Glutamatergic neuron (in vitro differentiated cells): Measurements from ENCODE around the gene MRPL11. TPM values are rescaled to one million over a fixed set of nuclear protein-coding genes. Genes with fewer than 3 reads are reported as not detected.

Experiments used
- DNase-seq: peaks from one replicate; pipeline ENCODE4 v3.0.0; 2022
- H3K27ac Mint-ChIP-seq: one replicate; pipeline ENCODE4 v1.8.0; 2020; ENCODE audit warnings: mild to moderate bottlenecking, mixed read lengths, inconsistent platforms; ENCODE audit not compliant: unreplicated experiment
- H3K27me3 Mint-ChIP-seq: one replicate; pipeline ENCODE4 v1.8.0; 2020; ENCODE audit warnings: mild to moderate bottlenecking, moderate library complexity, mixed read lengths, inconsistent platforms; ENCODE audit not compliant: unreplicated experiment
- H3K36me3 Mint-ChIP-seq: one replicate; pipeline ENCODE4 v1.8.0; 2020; ENCODE audit warnings: mild to moderate bottlenecking, mixed read lengths, inconsistent platforms; ENCODE audit not compliant: unreplicated experiment
- H3K4me1 Mint-ChIP-seq: one replicate; pipeline ENCODE4 v1.8.0; 2020; ENCODE audit warnings: mild to moderate bottlenecking, low read depth, mixed read lengths, inconsistent platforms; ENCODE audit not compliant: unreplicated experiment
- H3K4me3 Mint-ChIP-seq: one replicate; pipeline ENCODE4 v1.8.0; 2020; ENCODE audit warnings: mild to moderate bottlenecking, mixed read lengths, inconsistent platforms; ENCODE audit not compliant: unreplicated experiment
- H3K9me3 Mint-ChIP-seq: one replicate; pipeline ENCODE4 v1.8.0; 2020; ENCODE audit warnings: mild to moderate bottlenecking, moderate library complexity, mixed read lengths, inconsistent platforms; ENCODE audit not compliant: unreplicated experiment
- total RNA-seq: library from RNA; stranded (reverse); fragmentation: NEBNext Ultra II Directional; extraction: Animal tissue kit (Norgen Biotek cat#: 25700); gene quantifications from one replicate; pipeline ENCODE4 v1.2.1, GENCODE V29; 2021; ENCODE audit not compliant: unreplicated experiment
- TF ChIP-seq, protein P1 (sequence below): fragments of 200-600 bp; sonication (generic); IDR thresholded peaks from one replicate; pipeline ENCODE4 v1.5.0; 2021; ENCODE audit not compliant: partially characterized antibody, unreplicated experiment

The MRPL11 gene
- total RNA-seq, 1 donor from 2014 or later = 27.5 TPM

DNA sequence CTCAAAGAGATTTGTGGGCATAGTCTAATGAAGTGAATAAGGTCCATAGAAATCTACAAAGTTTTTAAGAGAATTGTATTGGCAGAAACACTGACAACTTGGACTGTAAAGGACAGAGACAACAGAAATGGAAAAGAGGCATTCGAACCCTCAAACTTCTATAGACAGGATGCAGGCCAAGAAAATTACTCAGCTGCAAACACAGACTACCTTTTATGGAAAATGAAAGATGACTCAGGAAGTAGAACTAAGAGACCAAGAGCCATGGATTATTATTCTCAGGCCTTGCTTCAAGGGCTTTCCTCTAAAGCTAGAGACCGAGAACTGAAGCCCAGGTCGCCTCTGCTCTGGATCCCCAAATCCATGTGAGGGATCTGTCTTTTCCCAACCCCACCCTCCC is 24.3 kb upstream of the MRPL11 start:
- no peak overlapping the region for H3K4me3 Mint-ChIP-seq
- no peaks in the 10 kb centered on the region for H3K9me3 Mint-ChIP-seq
- H3K4me1 Mint-ChIP-seq = no peaks in the 10 kb centered on the region
- TF ChIP-seq, protein P1, sequence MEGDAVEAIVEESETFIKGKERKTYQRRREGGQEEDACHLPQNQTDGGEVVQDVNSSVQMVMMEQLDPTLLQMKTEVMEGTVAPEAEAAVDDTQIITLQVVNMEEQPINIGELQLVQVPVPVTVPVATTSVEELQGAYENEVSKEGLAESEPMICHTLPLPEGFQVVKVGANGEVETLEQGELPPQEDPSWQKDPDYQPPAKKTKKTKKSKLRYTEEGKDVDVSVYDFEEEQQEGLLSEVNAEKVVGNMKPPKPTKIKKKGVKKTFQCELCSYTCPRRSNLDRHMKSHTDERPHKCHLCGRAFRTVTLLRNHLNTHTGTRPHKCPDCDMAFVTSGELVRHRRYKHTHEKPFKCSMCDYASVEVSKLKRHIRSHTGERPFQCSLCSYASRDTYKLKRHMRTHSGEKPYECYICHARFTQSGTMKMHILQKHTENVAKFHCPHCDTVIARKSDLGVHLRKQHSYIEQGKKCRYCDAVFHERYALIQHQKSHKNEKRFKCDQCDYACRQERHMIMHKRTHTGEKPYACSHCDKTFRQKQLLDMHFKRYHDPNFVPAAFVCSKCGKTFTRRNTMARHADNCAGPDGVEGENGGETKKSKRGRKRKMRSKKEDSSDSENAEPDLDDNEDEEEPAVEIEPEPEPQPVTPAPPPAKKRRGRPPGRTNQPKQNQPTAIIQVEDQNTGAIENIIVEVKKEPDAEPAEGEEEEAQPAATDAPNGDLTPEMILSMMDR = no peak
- H3K27ac Mint-ChIP-seq = no peak overlapping the region
- no peaks in the 10 kb centered on the region for H3K36me3 Mint-ChIP-seq
- H3K27me3 Mint-ChIP-seq = peaks cover 3% of the 10 kb centered on the region
- no peak for DNase-seq

DNA sequence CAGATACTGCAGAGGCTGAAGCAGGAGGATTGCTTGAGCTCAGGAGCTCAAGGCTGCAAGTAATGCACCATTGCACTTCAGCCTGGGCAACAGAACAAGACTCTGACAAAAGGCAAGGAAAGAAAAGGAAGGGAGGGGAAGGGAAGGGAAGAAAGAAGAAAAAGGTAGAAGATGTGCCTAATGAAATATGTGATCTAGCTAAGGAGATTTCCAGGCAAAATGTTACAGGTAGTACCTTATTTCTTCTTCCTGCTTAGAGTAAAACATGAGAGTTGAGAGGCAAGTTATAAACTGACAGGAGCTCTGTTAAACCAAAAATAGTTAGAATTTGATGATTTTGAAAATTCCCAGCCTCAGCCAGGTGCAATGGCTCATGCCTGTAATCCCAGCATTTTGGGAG is 23.4 kb upstream of the MRPL11 start:
- TF ChIP-seq, protein P1 = no peak
- H3K27ac Mint-ChIP-seq = no peak overlapping the region

DNA sequence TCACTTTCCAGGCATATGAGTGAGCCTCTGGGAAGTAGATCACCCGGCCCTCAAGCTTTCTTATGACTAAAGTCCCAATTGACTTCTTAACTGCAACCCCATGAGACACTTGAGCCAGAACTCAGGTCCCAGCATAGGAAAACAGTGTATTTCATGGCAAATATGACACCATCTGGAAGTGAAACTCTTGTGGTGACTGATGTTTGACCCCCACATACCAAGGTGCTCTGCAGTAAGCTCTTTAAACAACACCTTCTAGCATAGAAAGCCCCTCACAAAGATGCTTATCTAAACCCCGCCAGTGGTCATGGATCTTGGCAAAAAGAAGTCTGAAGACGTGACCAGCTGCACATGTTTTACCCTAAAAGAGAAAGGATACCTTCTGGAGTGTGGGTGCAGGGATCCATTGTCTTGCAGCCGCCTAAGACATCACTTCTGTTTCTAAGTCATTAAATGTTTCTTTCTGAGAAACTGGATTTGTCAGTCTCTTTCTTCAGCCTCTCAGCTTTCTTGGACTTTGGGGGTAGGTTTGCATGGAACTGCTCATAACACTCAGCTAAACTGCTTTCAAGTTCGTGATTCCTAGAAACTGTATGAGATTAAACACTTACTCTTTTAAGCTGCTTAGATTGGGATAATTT is 20.6 kb upstream of the MRPL11 start:
- Mint-ChIP-seq H3K9me3 (no peaks in the 10 kb centered on the region), H3K27ac (no peak overlapping the region), H3K36me3 (no peaks in the 10 kb centered on the region), H3K4me1 (peaks cover 8% of the 10 kb centered on the region), H3K4me3 (no peak overlapping the region), H3K27me3 (no peaks in the 10 kb centered on the region)
- TF ChIP-seq, protein P1 = no peak
- no peak for DNase-seq

More for the DNA sequence above, 23.4 kb upstream of the MRPL11 start:
- DNase-seq = no peak
- Mint-ChIP-seq H3K36me3 (no peaks in the 10 kb centered on the region), H3K27me3 (peaks cover 3% of the 10 kb centered on the region), H3K4me1 (no peaks in the 10 kb centered on the region), H3K9me3 (no peaks in the 10 kb centered on the region), H3K4me3 (no peak overlapping the region)

DNA sequence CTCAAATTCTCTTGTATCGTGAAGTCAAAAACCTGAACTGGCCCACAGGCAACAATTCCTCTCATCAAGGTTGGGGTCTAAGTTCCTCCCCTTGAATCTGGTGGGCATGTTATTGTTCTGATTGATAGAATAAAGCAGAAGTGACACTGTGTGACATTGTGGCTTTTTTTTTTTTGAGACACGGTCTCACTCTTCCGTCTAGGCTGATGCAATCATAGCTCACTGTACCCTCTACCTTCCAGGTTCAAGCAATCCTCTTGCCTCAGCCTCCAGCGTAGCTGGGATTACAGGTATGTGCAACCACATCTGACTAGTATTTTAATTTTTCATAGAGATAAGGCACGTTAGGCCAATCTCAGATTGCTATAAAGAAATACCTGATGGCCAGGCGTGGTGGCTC is 19.2 kb upstream of the MRPL11 start:
- no peak for DNase-seq
- Mint-ChIP-seq H3K27ac (no peak overlapping the region), H3K4me1 (peaks cover 8% of the 10 kb centered on the region)

DNA sequence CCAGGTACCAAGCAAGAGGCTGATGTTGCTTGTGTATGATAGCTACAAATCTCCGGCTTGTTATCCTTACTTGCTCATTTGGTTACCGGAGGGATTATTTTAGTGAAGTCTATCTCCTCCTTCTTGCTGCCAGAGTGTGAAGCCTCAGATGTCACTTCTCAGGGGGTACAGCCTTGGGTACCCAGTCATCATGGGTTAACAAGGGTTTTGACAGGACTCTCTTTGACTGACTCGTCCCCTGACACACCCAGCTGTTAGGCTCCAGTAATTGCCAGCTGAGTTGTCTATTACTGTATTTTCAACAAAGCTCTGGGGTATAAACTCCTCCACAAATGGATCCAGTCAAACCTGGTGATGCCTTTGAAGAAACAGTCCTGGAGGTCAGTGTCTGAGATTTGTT is 16.2 kb upstream of the MRPL11 start:
- peaks cover 3% of the 10 kb centered on the region for H3K9me3 Mint-ChIP-seq

More for the DNA sequence above, 19.2 kb upstream of the MRPL11 start:
- Mint-ChIP-seq H3K36me3 (no peaks in the 10 kb centered on the region), H3K27me3 (peaks cover 2% of the 10 kb centered on the region), H3K9me3 (peaks cover 3% of the 10 kb centered on the region), H3K4me3 (no peak overlapping the region)
- TF ChIP-seq, protein P1 = no peak

More for the DNA sequence above, 16.2 kb upstream of the MRPL11 start:
- DNase-seq = no peak
- TF ChIP-seq, protein P1 = no peak
- H3K4me1 Mint-ChIP-seq = peaks cover 8% of the 10 kb centered on the region
- H3K4me3 Mint-ChIP-seq = no peak overlapping the region
- peak overlapping the region; percentile 15 for H3K27ac Mint-ChIP-seq
- peaks cover 9% of the 10 kb centered on the region for H3K27me3 Mint-ChIP-seq
- H3K36me3 Mint-ChIP-seq = peaks cover 9% of the 10 kb centered on the region
